Measurements from ENCODE around the gene THADA.

Gene THADA

DNA sequence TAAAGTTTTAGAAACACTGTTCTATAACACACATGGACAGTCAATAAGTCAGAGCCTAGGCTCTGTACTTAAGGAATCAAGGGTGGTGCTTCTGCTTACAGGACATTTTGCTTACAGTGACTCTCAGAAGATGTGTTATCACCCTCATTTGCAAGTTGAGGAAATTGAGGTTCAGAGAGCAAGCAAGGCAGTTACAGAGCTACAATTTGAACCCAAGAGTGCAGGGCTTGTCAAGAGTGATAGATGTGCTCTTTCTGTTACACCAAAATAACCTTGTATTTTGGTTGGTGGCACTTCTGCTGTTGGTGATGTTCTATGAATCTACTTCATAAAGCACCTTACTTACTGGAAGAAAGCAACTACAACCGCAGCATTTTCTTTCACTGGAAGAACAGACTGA is 170.2 kb downstream of the THADA start:
- no peak overlapping the region for H3K27ac ChIP-seq (replicated peaks)
- H3K27me3 ChIP-seq (ENCODE audit: insufficient read depth, poor library complexity, severe bottlenecking), result no peaks in the 10 kb centered on the region
- TF ChIP-seq, protein P1, sequence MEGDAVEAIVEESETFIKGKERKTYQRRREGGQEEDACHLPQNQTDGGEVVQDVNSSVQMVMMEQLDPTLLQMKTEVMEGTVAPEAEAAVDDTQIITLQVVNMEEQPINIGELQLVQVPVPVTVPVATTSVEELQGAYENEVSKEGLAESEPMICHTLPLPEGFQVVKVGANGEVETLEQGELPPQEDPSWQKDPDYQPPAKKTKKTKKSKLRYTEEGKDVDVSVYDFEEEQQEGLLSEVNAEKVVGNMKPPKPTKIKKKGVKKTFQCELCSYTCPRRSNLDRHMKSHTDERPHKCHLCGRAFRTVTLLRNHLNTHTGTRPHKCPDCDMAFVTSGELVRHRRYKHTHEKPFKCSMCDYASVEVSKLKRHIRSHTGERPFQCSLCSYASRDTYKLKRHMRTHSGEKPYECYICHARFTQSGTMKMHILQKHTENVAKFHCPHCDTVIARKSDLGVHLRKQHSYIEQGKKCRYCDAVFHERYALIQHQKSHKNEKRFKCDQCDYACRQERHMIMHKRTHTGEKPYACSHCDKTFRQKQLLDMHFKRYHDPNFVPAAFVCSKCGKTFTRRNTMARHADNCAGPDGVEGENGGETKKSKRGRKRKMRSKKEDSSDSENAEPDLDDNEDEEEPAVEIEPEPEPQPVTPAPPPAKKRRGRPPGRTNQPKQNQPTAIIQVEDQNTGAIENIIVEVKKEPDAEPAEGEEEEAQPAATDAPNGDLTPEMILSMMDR (IDR thresholded peaks at IDR 0.05; ENCODE audit: insufficient read depth, low read length), result no peak
- no peak for TF ChIP-seq GABPA (IDR thresholded peaks at IDR 0.05; ENCODE audit: low read depth)
- TF ChIP-seq, protein P2, sequence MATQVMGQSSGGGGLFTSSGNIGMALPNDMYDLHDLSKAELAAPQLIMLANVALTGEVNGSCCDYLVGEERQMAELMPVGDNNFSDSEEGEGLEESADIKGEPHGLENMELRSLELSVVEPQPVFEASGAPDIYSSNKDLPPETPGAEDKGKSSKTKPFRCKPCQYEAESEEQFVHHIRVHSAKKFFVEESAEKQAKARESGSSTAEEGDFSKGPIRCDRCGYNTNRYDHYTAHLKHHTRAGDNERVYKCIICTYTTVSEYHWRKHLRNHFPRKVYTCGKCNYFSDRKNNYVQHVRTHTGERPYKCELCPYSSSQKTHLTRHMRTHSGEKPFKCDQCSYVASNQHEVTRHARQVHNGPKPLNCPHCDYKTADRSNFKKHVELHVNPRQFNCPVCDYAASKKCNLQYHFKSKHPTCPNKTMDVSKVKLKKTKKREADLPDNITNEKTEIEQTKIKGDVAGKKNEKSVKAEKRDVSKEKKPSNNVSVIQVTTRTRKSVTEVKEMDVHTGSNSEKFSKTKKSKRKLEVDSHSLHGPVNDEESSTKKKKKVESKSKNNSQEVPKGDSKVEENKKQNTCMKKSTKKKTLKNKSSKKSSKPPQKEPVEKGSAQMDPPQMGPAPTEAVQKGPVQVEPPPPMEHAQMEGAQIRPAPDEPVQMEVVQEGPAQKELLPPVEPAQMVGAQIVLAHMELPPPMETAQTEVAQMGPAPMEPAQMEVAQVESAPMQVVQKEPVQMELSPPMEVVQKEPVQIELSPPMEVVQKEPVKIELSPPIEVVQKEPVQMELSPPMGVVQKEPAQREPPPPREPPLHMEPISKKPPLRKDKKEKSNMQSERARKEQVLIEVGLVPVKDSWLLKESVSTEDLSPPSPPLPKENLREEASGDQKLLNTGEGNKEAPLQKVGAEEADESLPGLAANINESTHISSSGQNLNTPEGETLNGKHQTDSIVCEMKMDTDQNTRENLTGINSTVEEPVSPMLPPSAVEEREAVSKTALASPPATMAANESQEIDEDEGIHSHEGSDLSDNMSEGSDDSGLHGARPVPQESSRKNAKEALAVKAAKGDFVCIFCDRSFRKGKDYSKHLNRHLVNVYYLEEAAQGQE (IDR thresholded peaks at IDR 0.05; ENCODE audit: insufficient replicate concordance, low read depth), result no peak
- no peak for TF ChIP-seq POLR2AphosphoS5 (IDR thresholded peaks at IDR 0.05; ENCODE audit: low read depth)
- no peak for TF ChIP-seq SPI1 (IDR thresholded peaks at IDR 0.05; ENCODE audit: borderline replicate concordance, low read depth)
- no peak overlapping the region for H3K4me3 ChIP-seq (replicated peaks; ENCODE audit: insufficient read depth, low read length)
- DNase-seq (ENCODE audit: low read depth in 1 of 2, low spot score in 1 of 2), result no peak

DNA sequence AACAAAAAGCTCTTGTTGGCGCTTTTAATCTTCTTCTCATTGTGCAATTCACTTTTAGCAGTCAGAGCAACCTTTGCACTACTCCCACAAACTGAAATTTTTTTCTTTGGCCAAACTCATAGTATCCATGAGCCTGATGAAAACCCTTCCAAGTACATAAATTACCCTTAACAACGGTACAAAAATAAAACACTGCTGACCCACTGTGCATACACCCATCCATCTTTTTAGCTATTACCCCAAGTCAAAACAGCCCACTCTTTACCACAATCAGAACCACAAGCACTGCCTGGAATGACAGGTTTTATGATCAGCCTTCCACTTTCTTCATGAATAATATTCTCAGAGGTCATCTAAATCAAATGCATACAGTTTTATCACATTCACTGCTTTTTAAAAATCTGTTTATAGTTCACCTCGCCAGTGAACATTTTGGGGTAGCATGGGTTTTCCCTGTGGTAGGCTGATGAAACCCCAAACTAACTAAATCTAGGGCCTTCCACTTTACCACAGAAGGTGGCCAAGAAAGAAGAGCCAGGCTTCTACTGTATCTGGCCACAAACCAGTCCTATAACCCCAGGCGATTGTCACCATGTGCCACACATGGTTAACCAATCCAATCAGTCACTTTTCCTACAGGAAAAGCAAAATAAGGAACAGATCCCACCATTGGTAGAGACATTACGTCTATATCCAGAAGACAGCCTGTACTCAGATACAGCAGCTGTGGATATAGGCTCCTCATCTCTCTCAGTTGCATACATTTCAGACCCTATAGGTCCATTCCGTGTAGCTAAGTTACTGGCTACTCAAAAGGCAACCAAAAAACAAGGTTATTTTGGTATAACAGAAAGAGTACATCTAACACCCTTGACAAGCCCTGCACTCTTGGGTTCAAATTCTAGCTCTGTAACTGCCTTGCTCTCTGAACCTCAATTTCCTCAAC is 171.3 kb downstream of the THADA start:
- TF ChIP-seq, protein P1 (IDR thresholded peaks at IDR 0.05; ENCODE audit: insufficient read depth, low read length), result no peak
- no peak for TF ChIP-seq GABPA (IDR thresholded peaks at IDR 0.05; ENCODE audit: low read depth)
- no peak for TF ChIP-seq POLR2AphosphoS5 (IDR thresholded peaks at IDR 0.05; ENCODE audit: low read depth)
- no peak for TF ChIP-seq SPI1 (IDR thresholded peaks at IDR 0.05; ENCODE audit: borderline replicate concordance, low read depth)
- TF ChIP-seq, protein P2 (IDR thresholded peaks at IDR 0.05; ENCODE audit: insufficient replicate concordance, low read depth), result no peak
- Histone ChIP-seq H3K4me3 (replicated peaks; ENCODE audit: insufficient read depth, low read length) (no peak overlapping the region), H3K27me3 (ENCODE audit: insufficient read depth, poor library complexity, severe bottlenecking) (no peaks in the 10 kb centered on the region), H3K27ac (replicated peaks) (no peak overlapping the region)
- no peak for DNase-seq (ENCODE audit: low read depth in 1 of 2, low spot score in 1 of 2)

DNA sequence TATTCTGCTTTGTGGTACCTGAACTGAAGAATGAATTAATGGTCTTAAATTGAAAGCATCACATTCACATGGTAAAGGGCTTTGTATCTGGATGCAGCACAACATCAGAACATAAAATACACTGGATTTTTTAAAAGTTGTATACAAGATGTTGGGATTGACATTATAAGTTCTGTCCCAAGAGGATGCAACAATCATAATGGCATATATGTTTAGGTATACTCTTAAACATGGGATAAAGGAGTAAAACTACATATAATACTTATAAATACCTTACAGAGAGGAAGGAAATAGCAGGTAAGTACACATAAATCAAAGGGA is 171.9 kb downstream of the THADA start:
- Histone ChIP-seq H3K4me3 (replicated peaks; ENCODE audit: insufficient read depth, low read length) (no peak overlapping the region), H3K27me3 (ENCODE audit: insufficient read depth, poor library complexity, severe bottlenecking) (no peaks in the 10 kb centered on the region), H3K27ac (replicated peaks) (no peak overlapping the region)
- TF ChIP-seq, protein P1 (IDR thresholded peaks at IDR 0.05; ENCODE audit: insufficient read depth, low read length), result no peak
- TF ChIP-seq POLR2AphosphoS5 (IDR thresholded peaks at IDR 0.05; ENCODE audit: low read depth), result no peak
- TF ChIP-seq, protein P2 (IDR thresholded peaks at IDR 0.05; ENCODE audit: insufficient replicate concordance, low read depth), result no peak
- TF ChIP-seq SPI1 (IDR thresholded peaks at IDR 0.05; ENCODE audit: borderline replicate concordance, low read depth), result no peak
- TF ChIP-seq GABPA (IDR thresholded peaks at IDR 0.05; ENCODE audit: low read depth), result no peak
- DNase-seq (ENCODE audit: low read depth in 1 of 2, low spot score in 1 of 2), result no peak

Data from HL-60 (cell line).